ENCODE measurements around the gene MAGEC1.
"Not testable (repeated sequence)": the region's sequence is repeated elsewhere in the genome, so short reads cannot be mapped to it uniquely, and the experiment has no call there.

MAGEC1 gene, protein sequence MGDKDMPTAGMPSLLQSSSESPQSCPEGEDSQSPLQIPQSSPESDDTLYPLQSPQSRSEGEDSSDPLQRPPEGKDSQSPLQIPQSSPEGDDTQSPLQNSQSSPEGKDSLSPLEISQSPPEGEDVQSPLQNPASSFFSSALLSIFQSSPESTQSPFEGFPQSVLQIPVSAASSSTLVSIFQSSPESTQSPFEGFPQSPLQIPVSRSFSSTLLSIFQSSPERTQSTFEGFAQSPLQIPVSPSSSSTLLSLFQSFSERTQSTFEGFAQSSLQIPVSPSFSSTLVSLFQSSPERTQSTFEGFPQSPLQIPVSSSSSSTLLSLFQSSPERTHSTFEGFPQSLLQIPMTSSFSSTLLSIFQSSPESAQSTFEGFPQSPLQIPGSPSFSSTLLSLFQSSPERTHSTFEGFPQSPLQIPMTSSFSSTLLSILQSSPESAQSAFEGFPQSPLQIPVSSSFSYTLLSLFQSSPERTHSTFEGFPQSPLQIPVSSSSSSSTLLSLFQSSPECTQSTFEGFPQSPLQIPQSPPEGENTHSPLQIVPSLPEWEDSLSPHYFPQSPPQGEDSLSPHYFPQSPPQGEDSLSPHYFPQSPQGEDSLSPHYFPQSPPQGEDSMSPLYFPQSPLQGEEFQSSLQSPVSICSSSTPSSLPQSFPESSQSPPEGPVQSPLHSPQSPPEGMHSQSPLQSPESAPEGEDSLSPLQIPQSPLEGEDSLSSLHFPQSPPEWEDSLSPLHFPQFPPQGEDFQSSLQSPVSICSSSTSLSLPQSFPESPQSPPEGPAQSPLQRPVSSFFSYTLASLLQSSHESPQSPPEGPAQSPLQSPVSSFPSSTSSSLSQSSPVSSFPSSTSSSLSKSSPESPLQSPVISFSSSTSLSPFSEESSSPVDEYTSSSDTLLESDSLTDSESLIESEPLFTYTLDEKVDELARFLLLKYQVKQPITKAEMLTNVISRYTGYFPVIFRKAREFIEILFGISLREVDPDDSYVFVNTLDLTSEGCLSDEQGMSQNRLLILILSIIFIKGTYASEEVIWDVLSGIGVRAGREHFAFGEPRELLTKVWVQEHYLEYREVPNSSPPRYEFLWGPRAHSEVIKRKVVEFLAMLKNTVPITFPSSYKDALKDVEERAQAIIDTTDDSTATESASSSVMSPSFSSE

DNA sequence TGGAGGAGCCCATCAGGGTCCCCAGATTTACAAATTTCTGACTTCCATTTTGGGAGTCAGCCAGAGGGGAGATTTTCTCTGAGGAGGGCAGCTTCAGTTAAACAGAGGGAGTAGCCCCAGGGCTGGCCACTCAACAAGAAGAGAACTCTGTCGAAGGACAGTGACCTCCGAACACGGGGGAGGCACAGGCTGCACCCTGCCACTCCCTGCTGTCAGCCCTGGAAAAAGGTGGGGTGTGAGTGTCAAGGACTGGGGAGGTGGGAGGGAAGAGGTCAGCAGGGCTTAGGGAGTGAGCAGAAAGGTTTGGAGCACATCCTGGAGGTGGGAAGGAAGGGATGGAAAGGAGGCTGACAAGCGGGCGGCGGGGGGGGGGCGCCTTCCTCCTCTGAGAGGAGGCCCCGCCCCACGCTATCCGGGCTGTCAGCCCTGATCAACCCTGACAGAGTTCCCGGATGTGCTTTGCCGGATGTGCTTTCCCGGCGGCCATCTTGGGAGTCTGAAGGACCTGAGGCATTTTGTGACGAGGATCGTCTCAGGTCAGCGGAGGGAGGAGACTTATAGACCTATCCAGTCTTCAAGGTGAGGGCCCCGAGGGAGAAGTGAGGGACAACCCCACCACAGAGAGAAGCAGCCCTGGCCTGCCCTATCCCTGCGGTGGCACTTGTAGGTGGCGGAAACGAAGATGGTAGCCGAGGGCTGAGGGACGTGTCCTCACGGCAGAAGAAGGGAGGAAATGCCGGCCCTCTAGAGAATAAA lies at the start of gene MAGEC1:
Gene MAGEC1, plus strand, starts transcription at position 495 of the 756 bp plus-strand sequence. CDS start 1,179 bp downstream, outside the sequence.
- DNase-seq, result no peak

DNA sequence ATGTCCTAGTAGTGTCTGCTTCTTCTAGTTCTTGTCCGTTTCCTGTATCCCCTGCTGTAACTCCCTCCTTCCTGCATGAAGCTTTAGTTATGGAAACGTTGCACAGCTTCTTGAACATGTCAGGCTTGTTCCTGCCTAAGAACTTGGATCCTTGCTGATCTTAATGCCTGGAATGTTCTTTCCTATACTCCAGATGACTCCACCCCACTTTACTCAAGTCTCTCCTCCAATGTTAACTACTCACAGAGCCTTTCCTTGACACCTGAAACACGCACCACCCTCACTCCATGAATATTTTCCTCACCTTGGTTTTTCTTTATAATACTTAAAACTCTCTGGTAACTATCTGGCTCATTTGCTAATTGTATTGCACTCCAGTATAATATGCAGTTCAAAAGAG lies 46.2 kb upstream of the MAGEC1 start:
- DNase-seq, result no peak

DNA sequence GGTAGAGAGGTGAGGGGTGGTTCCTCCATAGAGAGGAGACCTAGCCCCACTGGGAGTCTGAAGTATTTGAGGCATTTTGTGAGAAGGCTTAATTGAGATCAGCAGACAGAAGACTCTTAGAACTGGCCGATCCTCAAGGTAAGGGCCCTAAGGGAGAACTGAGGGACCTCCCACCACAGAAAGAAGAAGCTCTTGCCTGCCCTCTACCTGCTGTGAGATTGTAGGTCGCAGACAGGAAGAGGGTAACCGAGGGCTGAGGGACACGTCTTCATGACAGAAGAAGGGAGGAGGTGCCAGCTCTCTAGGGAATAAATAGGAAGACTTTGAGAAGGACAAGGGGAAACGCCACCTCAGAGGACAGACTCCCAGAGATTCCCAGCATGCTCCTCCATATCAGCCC lies 24.1 kb upstream of the MAGEC1 start:
- no peak for DNase-seq

DNA sequence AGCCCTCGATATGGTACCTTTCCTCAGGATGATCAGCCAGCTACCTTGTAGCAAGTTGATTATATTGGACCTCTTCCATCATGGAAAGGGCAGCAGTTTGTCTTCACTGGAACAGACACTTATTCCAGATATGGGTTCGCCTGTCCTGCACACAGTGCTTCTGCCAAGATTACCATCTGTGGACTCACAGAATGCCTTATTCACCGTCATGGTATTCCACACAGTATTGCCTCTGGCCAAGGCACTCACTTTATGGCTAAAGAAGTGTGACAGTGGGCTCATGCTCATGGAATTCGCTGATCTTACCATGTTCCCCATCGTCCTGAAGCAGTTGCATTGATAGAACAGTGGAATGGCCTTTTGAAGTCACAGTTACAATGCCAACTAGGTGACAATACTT lies 14.9 kb upstream of the MAGEC1 start:
- DNase-seq, result not testable (repeated sequence)

DNA sequence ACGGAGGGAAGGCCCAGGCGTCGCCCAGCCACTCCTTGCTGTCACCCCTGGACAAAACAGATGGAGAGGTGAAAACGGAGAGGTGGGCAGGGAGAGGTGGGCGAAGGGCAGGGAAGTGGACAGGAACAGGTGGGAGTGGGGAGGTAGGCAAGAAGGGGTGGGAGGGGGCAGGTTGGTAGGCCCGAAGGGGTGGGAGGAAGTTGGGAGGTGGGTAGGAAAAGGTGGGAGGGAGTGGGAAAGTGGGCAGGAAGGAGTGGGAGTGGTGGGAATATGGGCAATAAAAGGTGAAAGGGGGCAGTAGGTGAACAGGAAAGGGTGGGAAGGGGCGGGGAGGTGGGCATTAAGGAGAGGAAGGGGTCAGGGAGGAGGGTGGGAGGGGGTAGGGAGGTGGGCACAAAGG lies 9.0 kb upstream of the MAGEC1 start:
- no peak for DNase-seq

DNA sequence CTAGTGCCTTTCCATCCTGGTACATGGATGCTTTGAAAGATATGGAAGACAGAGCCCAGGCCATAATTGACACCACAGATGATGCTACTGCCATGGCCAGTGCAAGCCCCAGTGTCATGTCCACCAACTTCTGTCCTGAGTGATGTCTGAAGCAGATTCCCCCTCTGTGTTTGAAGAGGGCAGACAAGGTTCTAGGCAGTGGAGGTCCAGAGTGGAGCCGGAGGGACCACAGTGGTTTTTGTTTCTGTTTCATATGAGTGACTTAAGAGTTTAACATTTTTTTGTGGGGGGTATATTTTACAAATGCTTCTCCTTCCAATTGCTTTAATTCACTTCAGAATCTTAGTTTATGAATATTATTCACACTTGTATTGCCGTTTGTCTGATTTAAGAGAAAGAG lies 6.0 kb upstream of the MAGEC1 start:
- no peak for DNase-seq

DNA sequence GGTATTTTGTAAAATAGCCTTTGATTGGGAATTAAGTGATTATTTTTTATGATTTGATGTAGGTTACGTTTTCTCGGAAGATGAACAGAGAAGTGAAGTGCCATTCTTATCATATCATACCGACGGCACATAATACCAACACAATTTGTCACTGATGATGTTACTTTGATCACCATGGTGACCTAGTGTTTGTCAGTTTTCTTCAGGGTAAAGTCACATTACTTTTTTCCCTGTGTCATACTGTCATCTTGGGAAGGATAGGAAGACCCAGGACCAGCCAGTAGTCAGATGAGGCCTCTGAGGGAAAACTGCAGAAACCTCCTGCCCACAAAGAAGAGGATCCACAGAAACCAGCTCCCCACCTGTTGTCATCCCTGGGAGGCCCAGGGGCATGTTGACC lies 1.3 kb upstream of the MAGEC1 start:
- no peak for DNase-seq

DNA sequence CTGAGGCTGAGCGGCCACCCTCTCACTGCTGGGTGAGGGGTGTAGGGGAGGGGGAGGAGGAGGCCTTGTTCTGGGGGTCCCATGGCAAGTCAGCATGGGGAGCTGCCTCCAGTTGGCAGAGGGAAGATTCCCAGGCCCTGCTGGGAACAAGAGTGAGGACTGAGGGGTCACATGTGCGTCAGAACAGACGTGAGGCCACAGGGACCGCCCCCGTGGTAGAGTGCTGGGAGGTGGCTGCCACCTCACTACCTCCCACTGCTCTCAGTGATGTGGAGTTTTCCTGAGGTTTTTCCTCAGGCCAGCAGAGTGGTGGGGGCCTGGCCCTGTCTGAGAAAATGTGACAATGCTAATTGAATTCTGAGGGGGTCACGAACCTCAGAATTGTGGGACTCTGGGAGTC lies 568 bp downstream of the MAGEC1 start:
- DNase-seq, result no peak

DNA sequence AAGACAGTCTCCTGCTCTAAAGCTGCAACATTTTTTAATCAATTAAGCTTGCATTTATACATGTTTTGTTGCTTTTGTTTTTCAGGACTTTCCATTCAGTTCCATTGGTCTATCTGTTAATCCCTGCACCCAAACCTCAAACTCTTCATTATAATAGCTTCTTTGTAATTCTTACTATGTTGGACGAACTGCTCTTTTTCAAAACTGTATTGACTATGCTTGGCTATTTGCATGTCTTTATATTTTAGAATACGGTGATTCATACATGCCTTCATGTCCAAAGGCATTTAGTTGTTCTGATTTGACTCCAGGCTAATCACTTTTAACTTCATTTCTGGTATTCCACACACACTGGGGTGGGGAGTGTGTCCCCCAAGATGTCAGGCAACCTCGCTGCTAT lies 14.1 kb downstream of the MAGEC1 start:
- no peak for DNase-seq

DNA sequence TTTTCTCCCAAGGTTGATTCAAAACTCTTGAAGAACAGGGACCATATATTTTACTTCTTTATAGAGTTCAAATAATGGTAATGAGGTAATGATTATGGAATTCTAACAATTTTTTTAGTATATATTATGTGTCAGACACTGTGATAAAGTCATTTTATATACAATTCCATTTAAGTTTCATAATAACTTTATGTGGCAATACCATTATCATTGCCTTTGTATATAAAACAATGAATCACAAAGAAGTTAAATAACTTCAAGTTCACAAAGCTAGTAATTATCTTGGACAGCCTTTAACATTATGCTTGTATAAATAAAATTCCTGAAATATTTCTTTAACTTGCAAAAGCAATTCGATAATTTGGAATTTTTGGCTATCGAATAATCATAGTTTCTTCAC lies 20.6 kb downstream of the MAGEC1 start:
- no peak for DNase-seq

DNA sequence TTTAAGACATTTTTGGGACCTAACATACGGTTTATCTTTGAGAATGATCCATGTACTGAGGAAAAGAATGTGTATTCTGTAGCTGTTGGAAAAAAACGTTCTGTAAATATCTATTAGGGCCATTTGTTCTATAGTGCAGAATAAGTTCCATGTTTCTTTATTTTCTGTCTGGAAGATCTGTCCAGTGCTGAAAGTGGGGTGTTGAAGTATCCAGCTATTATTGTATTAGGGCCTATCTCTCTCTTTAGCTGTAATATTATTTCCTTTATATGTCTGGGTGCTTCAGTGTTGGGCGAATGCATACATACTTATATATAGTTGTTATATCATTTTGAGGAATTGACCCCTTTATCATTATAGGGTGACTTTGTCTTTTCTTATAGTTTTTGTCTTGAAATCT lies 24.7 kb downstream of the MAGEC1 start:
- no peak for DNase-seq

DNA sequence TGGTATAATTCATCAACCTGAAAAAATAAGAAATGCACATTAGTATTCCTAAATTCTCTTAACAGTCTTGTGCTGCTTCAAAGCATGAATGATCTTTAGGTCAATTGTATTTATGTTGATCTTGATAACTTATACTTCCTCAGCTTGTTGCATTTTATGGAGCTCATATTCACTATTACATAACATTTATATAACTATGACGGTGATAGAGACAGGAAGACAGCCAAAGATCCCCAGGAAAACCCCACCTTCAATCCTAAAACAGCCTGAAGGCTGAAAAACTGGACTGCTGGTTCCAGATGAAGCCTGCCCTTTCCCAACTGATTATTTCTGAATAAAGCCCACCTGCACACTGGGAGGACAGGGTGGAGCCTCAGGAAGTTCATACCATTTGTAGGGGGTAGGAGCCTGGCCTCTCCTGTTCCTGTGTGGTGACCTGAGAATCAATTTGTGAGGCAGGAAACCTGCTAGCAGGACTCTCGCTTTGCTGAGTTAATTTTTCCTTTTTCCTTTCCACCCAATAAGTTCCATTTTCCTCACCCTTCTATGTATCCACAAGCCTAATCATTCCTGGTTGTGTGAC lies 30.5 kb downstream of the MAGEC1 start:
- DNase-seq, result no peak

DNA sequence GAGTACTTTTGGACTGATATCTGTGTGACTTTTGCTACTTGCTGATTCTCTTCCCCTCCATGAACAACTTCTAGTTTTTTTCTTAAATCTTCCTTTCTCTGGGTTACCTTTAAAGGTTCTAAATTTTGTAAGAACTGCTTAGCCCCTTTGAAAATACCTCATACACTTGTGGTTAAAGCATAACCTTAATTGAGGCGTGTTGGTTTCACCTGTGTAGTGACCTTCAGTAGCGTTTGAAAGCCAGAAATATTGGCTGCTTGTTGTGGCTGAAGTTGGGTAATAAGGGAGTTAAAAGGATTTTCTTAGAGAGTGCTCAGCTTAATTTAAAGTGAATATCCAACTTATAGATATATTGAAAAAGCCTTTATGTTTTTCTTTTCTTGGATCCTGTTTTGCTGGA lies 32.0 kb downstream of the MAGEC1 start:
- DNase-seq, result no peak

DNA sequence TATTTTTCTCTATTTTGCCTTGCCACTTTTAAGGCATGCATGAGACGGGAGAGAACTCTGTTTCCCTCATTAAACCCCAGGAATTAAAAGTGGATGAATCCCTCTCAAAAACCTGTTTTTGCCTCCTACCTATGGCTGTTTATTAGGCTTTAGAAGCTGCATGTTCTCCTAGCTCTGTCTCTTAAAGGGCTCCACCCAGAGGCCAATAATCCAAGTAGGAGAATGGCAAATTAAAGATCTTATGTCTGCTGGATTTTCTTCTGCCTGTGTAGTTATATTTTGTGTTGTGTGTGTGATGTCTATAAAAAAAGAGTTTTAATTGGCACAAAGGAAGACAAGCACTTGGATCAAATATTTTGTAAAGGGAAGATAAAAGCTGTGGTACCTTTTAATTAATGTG lies 32.4 kb downstream of the MAGEC1 start:
- DNase-seq, result peak in 1 of 2 experiments; percentile 8

DNA sequence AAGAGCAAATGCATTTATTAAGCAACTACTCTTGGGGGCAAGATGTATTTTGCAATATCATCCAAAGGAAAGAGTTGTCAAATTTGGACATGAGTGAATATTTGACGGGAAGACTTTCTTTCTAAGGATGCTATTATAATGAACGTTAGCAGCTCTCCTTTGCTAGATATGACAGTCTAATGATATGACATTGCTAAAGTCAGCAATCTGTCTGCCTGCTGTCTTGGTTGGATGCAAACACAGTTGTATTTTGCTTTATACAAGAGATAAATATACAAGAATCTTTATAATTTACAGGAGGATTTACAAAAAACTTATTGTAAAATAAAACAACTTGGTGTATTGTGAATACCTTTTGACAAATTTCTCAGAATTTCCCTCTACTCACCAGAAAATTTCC lies 37.5 kb downstream of the MAGEC1 start:
- DNase-seq, result no peak

DNA sequence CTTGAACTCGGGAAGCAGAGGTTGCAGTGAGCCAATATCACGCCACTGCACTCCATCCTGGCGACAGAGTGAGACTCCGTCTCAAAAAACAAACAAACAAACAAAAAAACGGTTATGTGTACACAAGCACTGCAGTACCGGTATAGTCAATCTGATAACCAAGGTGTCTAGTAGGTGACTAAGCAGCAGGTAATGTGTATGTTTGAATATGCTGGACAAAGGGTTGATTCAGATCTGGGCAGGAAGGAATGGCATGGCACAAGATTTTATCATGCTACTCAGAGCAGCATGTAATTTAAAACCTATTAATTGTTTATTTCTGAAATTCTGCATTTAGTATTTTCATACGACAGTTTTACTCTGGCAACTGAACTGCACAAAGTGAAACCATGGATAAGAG lies 41.7 kb downstream of the MAGEC1 start:
- no peak for DNase-seq

DNA sequence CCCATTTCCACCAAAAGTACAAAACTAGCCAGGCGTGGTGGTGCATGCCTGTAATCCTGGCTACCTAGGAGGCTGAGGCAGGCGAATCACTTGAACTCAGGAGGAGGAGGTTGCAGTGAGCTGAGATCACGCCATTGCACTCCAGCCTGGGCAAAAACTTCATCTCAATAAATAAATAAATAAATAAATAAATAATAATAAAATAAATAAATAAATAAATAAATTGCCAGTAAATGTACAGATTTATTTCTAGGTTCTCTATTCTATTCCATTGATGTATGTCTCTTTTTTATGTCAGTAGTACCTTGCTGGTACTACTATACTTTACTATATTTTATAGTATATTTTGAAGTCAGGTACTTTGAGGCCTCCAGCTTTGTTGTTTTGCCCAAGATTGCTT lies 43.7 kb downstream of the MAGEC1 start:
- DNase-seq, result no peak

DNA sequence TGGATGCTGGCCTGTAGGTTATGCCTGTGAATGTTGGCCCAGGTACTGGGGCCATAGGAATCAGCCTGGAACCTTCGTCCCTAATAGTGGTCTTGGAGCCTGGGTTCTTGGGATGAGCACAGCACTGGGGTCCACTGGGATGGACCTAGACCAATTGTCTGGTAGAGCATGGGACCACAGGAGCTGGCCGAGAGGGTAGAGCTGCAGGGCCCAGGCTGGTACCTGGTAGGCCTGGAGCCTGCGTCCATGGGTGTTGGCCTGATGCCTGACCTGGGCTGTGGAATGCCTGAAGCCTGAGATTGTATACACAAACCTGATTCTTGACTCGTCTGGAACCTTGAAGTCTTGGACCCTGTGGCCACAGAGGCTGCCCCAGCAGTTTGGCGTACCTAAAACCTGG lies 48.9 kb downstream of the MAGEC1 start:
- DNase-seq, result no peak

DNA sequence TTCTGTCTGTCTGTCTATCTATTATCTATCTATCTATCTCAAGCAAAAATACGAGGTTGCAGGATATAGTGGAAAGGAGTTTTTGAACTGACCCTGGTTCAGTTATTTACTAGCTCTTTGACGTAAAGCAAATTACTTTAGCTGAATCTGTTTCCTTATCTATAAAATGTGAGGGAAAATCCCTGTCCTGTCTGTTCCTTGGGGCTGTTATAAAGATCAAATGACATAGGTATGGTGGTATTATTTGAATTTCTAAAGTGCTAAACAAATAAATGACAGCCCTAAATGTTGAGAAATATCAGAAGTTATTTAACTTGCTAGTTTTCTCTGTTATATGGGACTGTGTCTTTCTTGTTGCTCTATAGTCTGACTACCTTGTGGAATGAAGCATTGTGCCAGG lies 55.0 kb downstream of the MAGEC1 start:
- DNase-seq, result no peak
